Measurements from ENCODE around the gene C3orf18. TPM values are rescaled to one million over a fixed set of nuclear protein-coding genes. Genes with fewer than 3 reads are reported as not detected.
A peak's percentile ranks its signal among the peaks of the same experiment; 100 is the strongest.

The C3orf18 gene
- 57.2 TPM for total RNA-seq
- long read RNA-seq, transcript C3orf18-210 (4 exons, 788 nt): minor isoform, 49 of 218 reads
- long read RNA-seq, transcript C3orf18-203 (5 exons, 2,486 nt): major isoform, 106 of 218 reads
- long read RNA-seq, transcript C3orf18-201 (6 exons, 2,655 nt): minor isoform, 22 of 218 reads
- long read RNA-seq, partial matches to known transcripts: 2 of 218 reads
- long read RNA-seq, other reads (novel, unspliced or antisense): 36 of 218 reads

- DNase-seq: peak; percentile 96
- Histone ChIP-seq H3K27ac (replicated peaks) (peak within 1 kb of the TSS; percentile 98), H3K27me3 (ENCODE audit: low read depth) (no peaks in the 10 kb centered on the region), H3K36me3 (no peaks in the 10 kb centered on the region), H3K4me3 (peak within 1 kb of the TSS; percentile 91), H3K4me1 (peaks cover 83% of the 10 kb centered on the region), H3K9me3 (replicated peaks) (no peaks in the 10 kb centered on the region)
- intact Hi-C loops (cut with micrococcal nuclease): no loop called here
- TF ChIP-seq CTCF (IDR thresholded peaks at IDR 0.05; ENCODE audit: borderline replicate concordance): peak; percentile 9
Measured at GRCh38 chr3:50567386-50568167, at the start of gene C3orf18. C3orf18 (minus strand) TSS chr3:50567747; CDS start chr3:50565699, 2,048 bp downstream.

DNA sequence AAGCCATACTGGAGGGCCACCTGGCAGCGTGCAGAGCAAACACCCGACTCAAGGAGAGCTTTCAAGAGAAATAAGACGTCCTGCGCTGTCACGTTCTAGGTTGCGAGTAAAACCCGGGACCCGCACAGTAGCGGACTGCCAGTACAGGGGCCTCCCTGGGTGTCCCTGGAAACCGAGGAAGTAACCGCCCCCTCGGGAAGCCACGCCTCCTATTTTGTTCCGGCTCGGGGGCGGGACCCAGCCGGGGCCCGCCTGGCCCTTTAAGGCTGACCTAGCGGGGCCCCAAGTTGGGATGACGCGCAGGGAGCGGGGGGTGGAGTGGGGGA lies 49.2 kb upstream of the C3orf18 start:
- TF ChIP-seq CTCF (IDR thresholded peaks at IDR 0.05; ENCODE audit: borderline replicate concordance): no peak

GRCh38 chr3:50616003-50616769 lies 48.6 kb upstream of the C3orf18 start:
- peak overlapping the region; percentile 98 for H3K27ac ChIP-seq (replicated peaks)
- peak; percentile 76 for DNase-seq
- TF ChIP-seq CTCF (IDR thresholded peaks at IDR 0.05; ENCODE audit: borderline replicate concordance): peak; percentile 100
- peaks cover 75% of the 10 kb centered on the region for H3K4me1 ChIP-seq
- H3K36me3 ChIP-seq: no peaks in the 10 kb centered on the region
- H3K9me3 ChIP-seq (replicated peaks): no peaks in the 10 kb centered on the region
- intact Hi-C loops (cut with micrococcal nuclease): loop anchor here (2.0 kb wide), 1 partner anchor 45 kb away; no protein-coding TSS in a partner anchor
- H3K4me3 ChIP-seq: peak overlapping the region; percentile 96
- no peaks in the 10 kb centered on the region for H3K27me3 ChIP-seq (ENCODE audit: low read depth)

More for the DNA sequence above, 49.2 kb upstream of the C3orf18 start:
- DNase-seq: peak; percentile 94
- Histone ChIP-seq H3K27me3 (ENCODE audit: low read depth) (no peaks in the 10 kb centered on the region), H3K36me3 (no peaks in the 10 kb centered on the region), H3K9me3 (replicated peaks) (no peaks in the 10 kb centered on the region), H3K4me1 (peaks cover 76% of the 10 kb centered on the region), H3K4me3 (peak overlapping the region; percentile 96), H3K27ac (replicated peaks) (peak overlapping the region; percentile 98)
- intact Hi-C loops (cut with micrococcal nuclease): loop anchor here (2.0 kb wide), 1 partner anchor 46 kb away; no protein-coding TSS in a partner anchor

- no peak overlapping the region for H3K27ac ChIP-seq (replicated peaks)
- no peak for TF ChIP-seq CTCF (IDR thresholded peaks at IDR 0.05; ENCODE audit: borderline replicate concordance)
- intact Hi-C loops (cut with micrococcal nuclease): no loop called here
- H3K36me3 ChIP-seq: no peaks in the 10 kb centered on the region
- peaks cover 75% of the 10 kb centered on the region for H3K4me1 ChIP-seq
- no peaks in the 10 kb centered on the region for H3K9me3 ChIP-seq (replicated peaks)
- no peak overlapping the region for H3K4me3 ChIP-seq
- DNase-seq: no peak
- no peaks in the 10 kb centered on the region for H3K27me3 ChIP-seq (ENCODE audit: low read depth)
Measured at GRCh38 chr3:50615190-50615589, 47.6 kb upstream of the C3orf18 start.

Data from left ventricle myocardium inferior (tissue), 1 donor.